Measurements from ENCODE around the gene CUL9.

DNA sequence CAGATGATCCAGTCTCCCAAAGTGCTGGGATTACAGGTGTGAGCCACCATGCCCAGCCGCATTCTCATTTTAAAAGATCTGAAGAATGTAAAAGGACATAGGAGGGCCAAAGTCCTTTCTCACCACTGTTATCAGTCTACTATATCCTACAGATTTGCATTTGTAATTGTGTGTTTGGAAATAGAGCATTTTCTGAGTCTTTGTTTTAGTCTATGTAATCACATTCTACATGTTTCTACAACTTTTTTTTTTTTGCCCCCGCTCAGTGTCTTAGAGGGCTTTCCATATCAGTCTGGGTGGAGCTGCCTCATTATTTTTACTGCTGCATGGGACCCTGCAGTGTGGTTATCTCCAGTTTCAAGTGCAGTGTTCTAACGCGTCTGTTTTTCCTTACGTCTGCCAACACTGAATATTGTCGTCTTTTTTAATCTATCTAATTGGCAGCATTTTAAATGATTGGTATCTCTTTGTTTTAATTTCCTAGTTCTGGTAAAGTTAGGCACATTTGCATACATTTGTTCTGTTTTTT is 7.8 kb downstream of the CUL9 start:
- TF ChIP-seq, protein P1, sequence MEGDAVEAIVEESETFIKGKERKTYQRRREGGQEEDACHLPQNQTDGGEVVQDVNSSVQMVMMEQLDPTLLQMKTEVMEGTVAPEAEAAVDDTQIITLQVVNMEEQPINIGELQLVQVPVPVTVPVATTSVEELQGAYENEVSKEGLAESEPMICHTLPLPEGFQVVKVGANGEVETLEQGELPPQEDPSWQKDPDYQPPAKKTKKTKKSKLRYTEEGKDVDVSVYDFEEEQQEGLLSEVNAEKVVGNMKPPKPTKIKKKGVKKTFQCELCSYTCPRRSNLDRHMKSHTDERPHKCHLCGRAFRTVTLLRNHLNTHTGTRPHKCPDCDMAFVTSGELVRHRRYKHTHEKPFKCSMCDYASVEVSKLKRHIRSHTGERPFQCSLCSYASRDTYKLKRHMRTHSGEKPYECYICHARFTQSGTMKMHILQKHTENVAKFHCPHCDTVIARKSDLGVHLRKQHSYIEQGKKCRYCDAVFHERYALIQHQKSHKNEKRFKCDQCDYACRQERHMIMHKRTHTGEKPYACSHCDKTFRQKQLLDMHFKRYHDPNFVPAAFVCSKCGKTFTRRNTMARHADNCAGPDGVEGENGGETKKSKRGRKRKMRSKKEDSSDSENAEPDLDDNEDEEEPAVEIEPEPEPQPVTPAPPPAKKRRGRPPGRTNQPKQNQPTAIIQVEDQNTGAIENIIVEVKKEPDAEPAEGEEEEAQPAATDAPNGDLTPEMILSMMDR (IDR thresholded peaks at IDR 0.05; ENCODE audit: insufficient read depth, low read length) = no peak
- TF ChIP-seq POLR2AphosphoS5 (IDR thresholded peaks at IDR 0.05; ENCODE audit: low read depth) = no peak

Measured in HL-60 (cell line).